GM15510 (cell line): ENCODE measurements around the gene GLP2R.

Experiments used
- POLR2A ChIP-seq: IDR thresholded peaks from 3 replicates; pipeline ENCODE4 v1.6.1; 2011; ENCODE audit warnings: borderline replicate concordance; ENCODE audit not compliant: insufficient read length; ENCODE audit errors: extremely low read depth

Gene GLP2R

GRCh38 chr17:9865586-9865985 lies 39.9 kb downstream of the GLP2R start:
- no peak for TF ChIP-seq POLR2A

GRCh38 chr17:9868552-9868951 lies 42.8 kb downstream of the GLP2R start:
- no peak for TF ChIP-seq POLR2A

- no peak for TF ChIP-seq POLR2A
These were observed 47.1 kb downstream of the GLP2R start for GRCh38 chr17:9872852-9873251.

- no peak for TF ChIP-seq POLR2A
These were observed 49.0 kb downstream of the GLP2R start for GRCh38 chr17:9874722-9875121.

GRCh38 chr17:9875441-9875840 lies 49.7 kb downstream of the GLP2R start:
- TF ChIP-seq POLR2A: no peak

- no peak for TF ChIP-seq POLR2A
These were observed 52.6 kb downstream of the GLP2R start for GRCh38 chr17:9878356-9878755.

- no peak for TF ChIP-seq POLR2A
These were observed 53.2 kb downstream of the GLP2R start for GRCh38 chr17:9878786-9879525.

- TF ChIP-seq POLR2A: no peak
These were observed 54.9 kb downstream of the GLP2R start for GRCh38 chr17:9880582-9880999.

- no peak for TF ChIP-seq POLR2A
These were observed 57.7 kb downstream of the GLP2R start for GRCh38 chr17:9883451-9883850.

GRCh38 chr17:9886141-9886930 lies 60.6 kb downstream of the GLP2R start:
- no peak for TF ChIP-seq POLR2A

GRCh38 chr17:9887508-9887907 lies 61.8 kb downstream of the GLP2R start:
- no peak for TF ChIP-seq POLR2A

- TF ChIP-seq POLR2A: no peak
These were observed 64.4 kb downstream of the GLP2R start for GRCh38 chr17:9890124-9890523.

GRCh38 chr17:9893411-9894012 lies 67.8 kb downstream of the GLP2R start:
- no peak for TF ChIP-seq POLR2A

GRCh38 chr17:9894231-9894630 lies 68.5 kb downstream of the GLP2R start:
- TF ChIP-seq POLR2A: no peak

- TF ChIP-seq POLR2A: no peak
These were observed 70.2 kb downstream of the GLP2R start for GRCh38 chr17:9895923-9896322.
